Natural killer cell (primary cell): ENCODE results near the gene SPG11. TPM values are rescaled to one million over a fixed set of nuclear protein-coding genes. Genes with fewer than 3 reads are reported as not detected.

Experiments used
- ATAC-seq, 3 donors: fragments of 150-1000 bp in 2 of 3; fragments of 200-7000 bp in 1 of 3; cut with Tn5 transposase; 1 replicate in 1 of 3; 2 replicates in 2 of 3; pipeline ENCODE4 v1.10.0; 2021; ENCODE audit warnings: mild to moderate bottlenecking in 2 of 3, moderate library complexity in 2 of 3
- DNase-seq, 2 donors: peaks; one replicate each; pipeline versions ENCODE4 v3.0.0 to v3.0.0-alpha.2; 2013 to 2021; ENCODE audit warnings: mixed read lengths in 1 of 2
- H3K27ac ChIP-seq: one replicate; pipeline ENCODE4 v1.5.1; 2013; ENCODE audit warnings: mild to moderate bottlenecking, low read length
- H3K27me3 ChIP-seq: one replicate; pipeline ENCODE4 v1.6.1; 2013; ENCODE audit warnings: low read length; ENCODE audit not compliant: control insufficient read depth, insufficient read depth
- H3K36me3 ChIP-seq: one replicate; pipeline ENCODE4 v1.6.1; 2013; ENCODE audit warnings: low read length; ENCODE audit not compliant: control insufficient read depth, insufficient read depth
- H3K4me1 ChIP-seq: one replicate; pipeline ENCODE4 v1.6.1; 2013; ENCODE audit warnings: low read length; ENCODE audit not compliant: control insufficient read depth, insufficient read depth
- H3K4me3 ChIP-seq: one replicate; pipeline ENCODE4 v1.5.1; 2013; ENCODE audit warnings: low read length
- H3K9me3 ChIP-seq: one replicate; pipeline ENCODE4 v1.6.1; 2013; ENCODE audit warnings: low read length; ENCODE audit not compliant: control insufficient read depth, insufficient read depth
- H3K27ac Mint-ChIP-seq, 2 donors: one replicate each; pipeline ENCODE4 v1.8.0; 2022; ENCODE audit warnings: mild to moderate bottlenecking in 2 of 2, mixed read lengths in 2 of 2, moderate library complexity in 1 of 2
- H3K27me3 Mint-ChIP-seq, 2 donors: one replicate each; pipeline ENCODE4 v1.8.0; 2022; ENCODE audit warnings: low read depth in 2 of 2, mixed read lengths in 2 of 2
- H3K36me3 Mint-ChIP-seq: one replicate; pipeline ENCODE4 v1.8.0; 2022; ENCODE audit warnings: mixed read lengths
- H3K4me1 Mint-ChIP-seq, 2 donors: one replicate each; pipeline ENCODE4 v1.8.0; 2022; ENCODE audit warnings: mixed read lengths in 2 of 2
- H3K4me3 Mint-ChIP-seq: one replicate; pipeline ENCODE4 v1.8.0; 2022; ENCODE audit warnings: mild to moderate bottlenecking, moderate library complexity, mixed read lengths
- H3K9me3 Mint-ChIP-seq, 2 donors: one replicate each; pipeline ENCODE4 v1.8.0; 2022; ENCODE audit warnings: mixed read lengths in 2 of 2
- CTCF ChIP-seq: fragments of 200-600 bp; IDR thresholded peaks from one replicate; pipeline ENCODE4 v1.8.0; 2022; ENCODE audit warnings: antibody characterized with exemption
- WGBS: methylation state at CpG from one replicate; pipeline ENCODE4 v1.1.7; 2013; ENCODE audit warnings: missing lambda C conversion rate; ENCODE audit not compliant: insufficient coverage; 5-methylcytosine and 5-hydroxymethylcytosine counted together
- intact Hi-C: fragments of 100-400 bp; cut with micrococcal nuclease; formaldehyde crosslinking; loops from one replicate; pipeline ENCODE4 v1.14.2; 2022
- total RNA-seq, 4 donors: library from RNA; stranded (reverse); fragments of 120-200 nt in 1 of 4; gene quantifications; one replicate each; pipeline versions ENCODE4 v1.2.3 to v1.2.4, GENCODE V29; 2013 to 2022

SPG11 gene
- total RNA-seq, 3 donors from 2014 or later (not counting 1 experiment from before 2014, with no cell fraction given): 123 to 154 (median 153) TPM

DNA sequence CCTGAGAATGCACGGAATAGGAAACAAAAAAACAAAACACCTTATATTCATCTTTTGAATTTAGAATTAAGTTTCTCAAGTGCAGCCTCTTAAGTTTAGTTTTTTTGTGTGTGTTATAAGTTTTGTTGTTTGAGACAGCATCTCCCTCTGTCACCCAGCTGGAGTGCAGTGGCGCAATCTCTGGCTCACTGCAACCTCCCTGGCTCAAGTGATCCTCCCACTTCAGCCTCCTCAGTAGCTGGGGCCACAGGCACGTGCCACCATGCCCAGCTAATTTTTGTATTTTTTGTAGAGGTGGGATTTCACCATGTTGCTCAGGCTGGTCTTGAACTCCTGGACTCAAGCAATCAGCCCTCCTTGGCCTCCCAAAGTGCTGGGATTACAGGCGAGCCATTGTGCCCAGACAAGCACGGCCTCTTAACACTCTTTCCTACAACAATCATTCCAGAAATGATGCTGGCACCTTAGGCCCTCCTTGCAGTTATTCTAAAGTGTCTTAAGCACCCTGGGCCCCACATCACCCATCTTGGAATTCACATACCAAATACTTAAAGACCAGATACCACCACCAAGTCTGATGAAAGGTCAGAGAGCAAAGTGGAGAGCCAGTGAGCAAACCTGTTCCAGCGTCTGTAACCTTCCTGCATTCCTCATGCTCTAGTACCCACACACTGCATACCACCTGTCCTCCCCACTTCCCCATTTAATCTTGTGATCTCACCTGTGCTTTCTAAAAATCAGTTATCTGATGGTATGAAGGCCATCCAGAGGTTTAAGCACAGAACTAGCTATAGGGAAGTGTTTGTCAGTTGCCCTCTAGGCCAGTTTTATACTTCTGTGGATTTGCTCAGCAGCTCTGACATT, 6.9 kb upstream of the SPG11 start:
- DNase-seq (no peak), ATAC-seq (no peak)
- Mint-ChIP-seq H3K4me1 (peaks cover 47 to 55% of the 10 kb centered on the region in 2 donors), H3K9me3 (no peaks in the 10 kb centered on the region), H3K27ac (peak overlapping the region; percentile 34 to 57), H3K4me3 (no peak overlapping the region), H3K27me3 (no peaks in the 10 kb centered on the region), H3K36me3 (no peaks in the 10 kb centered on the region)
- peak overlapping the region; percentile 22 for H3K27ac ChIP-seq
- H3K36me3 ChIP-seq: peaks cover 9% of the 10 kb centered on the region
- H3K27me3 ChIP-seq: no peaks in the 10 kb centered on the region
- 82% methylated on average over 4 of the region's 6 CpGs for WGBS
- H3K4me1 ChIP-seq: peaks cover 52% of the 10 kb centered on the region
- no peak overlapping the region for H3K4me3 ChIP-seq
- H3K9me3 ChIP-seq: no peaks in the 10 kb centered on the region
- TF ChIP-seq CTCF: no peak
- intact Hi-C loops: no loop called here

DNA sequence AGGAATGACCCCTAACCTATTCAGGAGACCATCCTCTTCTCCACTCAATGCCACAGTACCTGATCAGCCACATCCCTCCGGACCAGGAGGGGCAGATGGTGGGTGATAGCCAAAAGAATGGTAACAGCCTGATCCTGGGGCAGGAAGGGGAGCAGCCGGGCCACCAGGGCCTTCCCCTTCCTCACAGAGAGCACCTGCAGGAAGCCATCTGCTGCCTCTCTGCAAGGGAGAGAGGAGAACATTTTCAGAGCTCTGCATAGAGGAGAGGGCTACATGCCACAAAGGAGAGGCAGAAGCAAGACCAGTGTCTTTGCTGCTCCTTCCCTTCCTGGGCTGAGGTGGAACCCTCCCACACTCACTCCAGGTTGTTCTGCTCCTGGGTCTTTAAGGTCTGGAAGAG, 5.5 kb upstream of the SPG11 start:
- no peak overlapping the region for H3K4me3 Mint-ChIP-seq
- ATAC-seq: no peak
- no peaks in the 10 kb centered on the region for H3K36me3 Mint-ChIP-seq
- H3K9me3 Mint-ChIP-seq: no peaks in the 10 kb centered on the region
- H3K27ac Mint-ChIP-seq: no peak overlapping the region
- no peaks in the 10 kb centered on the region for H3K27me3 Mint-ChIP-seq
- WGBS: 17% methylated on average over 2 of the region's 2 CpGs
- H3K27me3 ChIP-seq: no peaks in the 10 kb centered on the region
- H3K9me3 ChIP-seq: no peaks in the 10 kb centered on the region
- no peak overlapping the region for H3K27ac ChIP-seq
- no peak for TF ChIP-seq CTCF
- intact Hi-C loops: no loop called here
- H3K4me1 ChIP-seq: peaks cover 52% of the 10 kb centered on the region
- peaks cover 45 to 52% of the 10 kb centered on the region in 2 donors for H3K4me1 Mint-ChIP-seq
- no peak overlapping the region for H3K4me3 ChIP-seq
- peak in 1 of 2 donors; percentile 53 for DNase-seq
- peaks cover 9% of the 10 kb centered on the region for H3K36me3 ChIP-seq

- Histone ChIP-seq H3K9me3 (no peaks in the 10 kb centered on the region), H3K27me3 (no peaks in the 10 kb centered on the region), H3K27ac (peak overlapping the region; percentile 86), H3K36me3 (peaks cover 9% of the 10 kb centered on the region), H3K4me1 (peaks cover 46% of the 10 kb centered on the region), H3K4me3 (peak overlapping the region; percentile 5)
- TF ChIP-seq CTCF: no peak
- DNase-seq (no peak), ATAC-seq (no peak)
- H3K9me3 Mint-ChIP-seq: no peaks in the 10 kb centered on the region
- peak overlapping the region; percentile 87 for H3K4me3 Mint-ChIP-seq
- H3K27me3 Mint-ChIP-seq: no peaks in the 10 kb centered on the region
- intact Hi-C loops: no loop called here
- H3K4me1 Mint-ChIP-seq: peaks cover 46 to 47% of the 10 kb centered on the region in 2 donors
- peak overlapping the region; percentile 89 to 98 for H3K27ac Mint-ChIP-seq
- WGBS: 47% methylated on average over 3 of the region's 3 CpGs
- no peaks in the 10 kb centered on the region for H3K36me3 Mint-ChIP-seq
Observed at GRCh38 chr15:44667039-44667360, 3.5 kb upstream of the SPG11 start.
